Measurements from ENCODE around the gene DUS3L. TPM values are rescaled to one million over a fixed set of nuclear protein-coding genes. Genes with fewer than 3 reads are reported as not detected.

DUS3L gene
- total RNA-seq, 1 experiment from 2014 or later: 33.2 TPM

GRCh38 chr19:5775668-5776309 is 15.2 kb downstream of the DUS3L start:
- CTCF ChIA-PET: interaction anchor here (0.6 kb wide), 1 partner anchor 929 kb away, joined by 3 read pairs; no protein-coding TSS in a partner anchor

GRCh38 chr19:5774921-5775320 is 16.0 kb downstream of the DUS3L start:
- Mint-ChIP-seq H3K27ac (ENCODE audit: unreplicated experiment) (no peak overlapping the region), H3K27me3 (ENCODE audit: unreplicated experiment) (no peaks in the 10 kb centered on the region)

More at GRCh38 chr19:5775668-5776309, 15.2 kb downstream of the DUS3L start:
- Mint-ChIP-seq H3K9me3 (ENCODE audit: low read depth, unreplicated experiment) (no peaks in the 10 kb centered on the region), H3K4me3 (ENCODE audit: low read depth, unreplicated experiment) (no peak overlapping the region), H3K27me3 (ENCODE audit: unreplicated experiment) (no peaks in the 10 kb centered on the region), H3K27ac (ENCODE audit: unreplicated experiment) (no peak overlapping the region), H3K4me1 (ENCODE audit: low read depth, unreplicated experiment) (no peaks in the 10 kb centered on the region), H3K36me3 (ENCODE audit: insufficient read depth, unreplicated experiment) (no peaks in the 10 kb centered on the region)
- intact Hi-C loops (cut with micrococcal nuclease; ENCODE audit: unreplicated experiment): no loop called here
- DNase-seq: no peak
- no TSS peak for BruUV-seq (replicated peaks)
- TF ChIP-seq CTCF (IDR thresholded peaks at IDR 0.05; ENCODE audit: unreplicated experiment): no peak

GRCh38 chr19:5773276-5773675 is 17.7 kb downstream of the DUS3L start:
- intact Hi-C loops (cut with micrococcal nuclease; ENCODE audit: unreplicated experiment): no loop called here
- Mint-ChIP-seq H3K27ac (ENCODE audit: unreplicated experiment) (no peak overlapping the region), H3K27me3 (ENCODE audit: unreplicated experiment) (no peaks in the 10 kb centered on the region), H3K4me3 (ENCODE audit: low read depth, unreplicated experiment) (no peak overlapping the region), H3K36me3 (ENCODE audit: insufficient read depth, unreplicated experiment) (no peaks in the 10 kb centered on the region), H3K4me1 (ENCODE audit: low read depth, unreplicated experiment) (no peaks in the 10 kb centered on the region), H3K9me3 (ENCODE audit: low read depth, unreplicated experiment) (no peaks in the 10 kb centered on the region)
- TF ChIP-seq CTCF (IDR thresholded peaks at IDR 0.05; ENCODE audit: unreplicated experiment): no peak
- BruUV-seq (replicated peaks): no TSS peak
- CTCF ChIA-PET: no interaction called here
- no peak for DNase-seq

More at GRCh38 chr19:5774921-5775320, 16.0 kb downstream of the DUS3L start:
- no peak overlapping the region for H3K4me3 Mint-ChIP-seq (ENCODE audit: low read depth, unreplicated experiment)
- no peak for TF ChIP-seq CTCF (IDR thresholded peaks at IDR 0.05; ENCODE audit: unreplicated experiment)
- CTCF ChIA-PET: interaction anchor here (0.7 kb wide), 1 partner anchor 423 kb away, joined by 5 read pairs; no protein-coding TSS in a partner anchor
- no TSS peak for BruUV-seq (replicated peaks)
- DNase-seq: no peak
- no peaks in the 10 kb centered on the region for H3K4me1 Mint-ChIP-seq (ENCODE audit: low read depth, unreplicated experiment)
- no peaks in the 10 kb centered on the region for H3K36me3 Mint-ChIP-seq (ENCODE audit: insufficient read depth, unreplicated experiment)
- intact Hi-C loops (cut with micrococcal nuclease; ENCODE audit: unreplicated experiment): no loop called here
- no peaks in the 10 kb centered on the region for H3K9me3 Mint-ChIP-seq (ENCODE audit: low read depth, unreplicated experiment)

GRCh38 chr19:5772416-5772815 is 18.5 kb downstream of the DUS3L start:
- CTCF ChIA-PET: no interaction called here
- TF ChIP-seq CTCF (IDR thresholded peaks at IDR 0.05; ENCODE audit: unreplicated experiment): no peak
- Mint-ChIP-seq H3K4me1 (ENCODE audit: low read depth, unreplicated experiment) (no peaks in the 10 kb centered on the region), H3K27me3 (ENCODE audit: unreplicated experiment) (no peaks in the 10 kb centered on the region), H3K36me3 (ENCODE audit: insufficient read depth, unreplicated experiment) (peaks cover 5% of the 10 kb centered on the region), H3K27ac (ENCODE audit: unreplicated experiment) (no peak overlapping the region), H3K4me3 (ENCODE audit: low read depth, unreplicated experiment) (no peak overlapping the region), H3K9me3 (ENCODE audit: low read depth, unreplicated experiment) (no peaks in the 10 kb centered on the region)
- intact Hi-C loops (cut with micrococcal nuclease; ENCODE audit: unreplicated experiment): no loop called here
- no TSS peak for BruUV-seq (replicated peaks)
- no peak for DNase-seq
